ENCODE results near the gene FAM107B.

FAM107B gene

DNA sequence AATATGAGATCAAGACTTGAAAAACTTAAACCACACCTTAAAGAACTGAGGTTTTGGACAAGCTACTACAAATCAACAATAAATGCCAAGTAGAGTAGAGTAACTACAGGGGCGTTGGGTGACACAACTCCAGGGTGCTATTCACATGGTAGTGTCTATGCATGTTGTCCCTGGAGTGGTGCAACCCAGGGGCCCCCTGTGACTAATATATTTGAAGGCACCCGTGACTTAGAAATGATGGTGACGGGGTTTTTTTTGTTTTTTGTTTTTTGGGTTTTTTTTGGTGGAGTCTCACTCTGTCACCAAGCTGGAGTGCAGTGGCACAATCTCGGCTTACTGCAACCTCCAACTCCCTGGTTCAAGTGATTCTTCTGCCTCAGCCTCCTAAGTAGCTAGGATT is 106.9 kb downstream of the FAM107B start:
- TF ChIP-seq ZFX (IDR thresholded peaks at IDR 0.05), result no peak
- TF ChIP-seq, protein P1, sequence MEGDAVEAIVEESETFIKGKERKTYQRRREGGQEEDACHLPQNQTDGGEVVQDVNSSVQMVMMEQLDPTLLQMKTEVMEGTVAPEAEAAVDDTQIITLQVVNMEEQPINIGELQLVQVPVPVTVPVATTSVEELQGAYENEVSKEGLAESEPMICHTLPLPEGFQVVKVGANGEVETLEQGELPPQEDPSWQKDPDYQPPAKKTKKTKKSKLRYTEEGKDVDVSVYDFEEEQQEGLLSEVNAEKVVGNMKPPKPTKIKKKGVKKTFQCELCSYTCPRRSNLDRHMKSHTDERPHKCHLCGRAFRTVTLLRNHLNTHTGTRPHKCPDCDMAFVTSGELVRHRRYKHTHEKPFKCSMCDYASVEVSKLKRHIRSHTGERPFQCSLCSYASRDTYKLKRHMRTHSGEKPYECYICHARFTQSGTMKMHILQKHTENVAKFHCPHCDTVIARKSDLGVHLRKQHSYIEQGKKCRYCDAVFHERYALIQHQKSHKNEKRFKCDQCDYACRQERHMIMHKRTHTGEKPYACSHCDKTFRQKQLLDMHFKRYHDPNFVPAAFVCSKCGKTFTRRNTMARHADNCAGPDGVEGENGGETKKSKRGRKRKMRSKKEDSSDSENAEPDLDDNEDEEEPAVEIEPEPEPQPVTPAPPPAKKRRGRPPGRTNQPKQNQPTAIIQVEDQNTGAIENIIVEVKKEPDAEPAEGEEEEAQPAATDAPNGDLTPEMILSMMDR (conservative IDR thresholded peaks at IDR 0.05), result no peak
- no peak overlapping the region for H3K27ac ChIP-seq

DNA sequence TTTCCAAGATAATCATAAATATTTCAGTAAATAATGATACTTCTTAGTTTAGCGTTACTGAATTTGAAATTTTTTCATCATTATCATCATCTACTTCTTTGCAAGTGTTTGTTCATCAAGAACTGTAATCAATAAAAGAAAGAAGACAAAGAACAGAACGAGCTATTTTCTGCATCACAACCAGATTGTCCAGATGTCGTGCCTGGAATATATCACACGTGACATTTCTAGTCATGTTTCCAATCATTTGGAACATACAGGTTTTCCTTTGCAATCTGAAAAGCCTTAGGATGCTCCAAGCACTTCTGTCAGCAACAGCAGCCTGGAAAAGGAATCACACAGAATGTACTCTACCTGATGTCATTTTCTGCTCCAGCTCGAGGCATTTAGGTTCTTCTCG is 107.4 kb downstream of the FAM107B start:
- H3K27ac ChIP-seq, result no peak overlapping the region

GRCh38 chr10:14665865-14666857 is 108.5 kb downstream of the FAM107B start:
- no peak overlapping the region for H3K27ac ChIP-seq
- no peak for TF ChIP-seq ZFX (IDR thresholded peaks at IDR 0.05)
- TF ChIP-seq, protein P1 (conservative IDR thresholded peaks at IDR 0.05), result no peak

More for the DNA sequence above, 107.4 kb downstream of the FAM107B start:
- TF ChIP-seq, protein P1 (conservative IDR thresholded peaks at IDR 0.05), result no peak
- no peak for TF ChIP-seq ZFX (IDR thresholded peaks at IDR 0.05)

- no peak overlapping the region for H3K27ac ChIP-seq
- no peak for TF ChIP-seq ZFX (IDR thresholded peaks at IDR 0.05)
- TF ChIP-seq, protein P1 (conservative IDR thresholded peaks at IDR 0.05), result no peak
These were observed 109.4 kb downstream of the FAM107B start for GRCh38 chr10:14665304-14665703.

GRCh38 chr10:14664345-14664744 is 110.4 kb downstream of the FAM107B start:
- no peak overlapping the region for H3K27ac ChIP-seq
- TF ChIP-seq ZFX (IDR thresholded peaks at IDR 0.05), result no peak
- TF ChIP-seq, protein P1 (conservative IDR thresholded peaks at IDR 0.05), result no peak

DNA sequence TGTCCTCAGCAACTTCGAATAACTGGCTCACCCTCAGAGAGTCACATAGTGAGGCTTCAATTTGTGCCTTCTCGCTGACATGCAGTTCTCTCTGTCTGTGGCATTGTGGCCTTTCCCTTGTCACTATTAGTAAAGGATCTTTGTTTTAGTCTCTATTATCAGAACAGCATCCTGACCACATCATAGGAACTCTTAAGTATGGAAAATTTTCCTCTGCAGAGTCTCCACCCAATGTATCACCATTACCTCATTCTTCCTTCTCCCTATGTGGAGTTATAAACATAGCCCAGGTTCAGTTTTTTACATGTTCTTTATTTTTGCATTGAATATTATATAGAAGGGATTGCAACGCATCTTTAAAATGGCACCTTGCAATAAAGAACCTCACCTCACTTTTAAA is 112.9 kb downstream of the FAM107B start:
- no peak for TF ChIP-seq ZFX (IDR thresholded peaks at IDR 0.05)
- TF ChIP-seq, protein P1 (conservative IDR thresholded peaks at IDR 0.05), result no peak
- H3K27ac ChIP-seq, result no peak overlapping the region

- TF ChIP-seq, protein P1 (conservative IDR thresholded peaks at IDR 0.05), result no peak
- no peak for TF ChIP-seq ZFX (IDR thresholded peaks at IDR 0.05)
- H3K27ac ChIP-seq, result no peak overlapping the region
These were observed 113.9 kb downstream of the FAM107B start for GRCh38 chr10:14660831-14661230.
